ENCODE data around the gene SH3BP5L. TPM values are rescaled to one million over a fixed set of nuclear protein-coding genes. Genes with fewer than 3 reads are reported as not detected.
A peak's percentile ranks its signal among the peaks of the same experiment; 100 is the strongest.

SH3BP5L gene
- total and polyA plus RNA-seq, 2 of the 8 experiments (the other 6 are each of a cell fraction or from before 2014, with no cell fraction given) = 20.2 to 28.4 TPM

DNA sequence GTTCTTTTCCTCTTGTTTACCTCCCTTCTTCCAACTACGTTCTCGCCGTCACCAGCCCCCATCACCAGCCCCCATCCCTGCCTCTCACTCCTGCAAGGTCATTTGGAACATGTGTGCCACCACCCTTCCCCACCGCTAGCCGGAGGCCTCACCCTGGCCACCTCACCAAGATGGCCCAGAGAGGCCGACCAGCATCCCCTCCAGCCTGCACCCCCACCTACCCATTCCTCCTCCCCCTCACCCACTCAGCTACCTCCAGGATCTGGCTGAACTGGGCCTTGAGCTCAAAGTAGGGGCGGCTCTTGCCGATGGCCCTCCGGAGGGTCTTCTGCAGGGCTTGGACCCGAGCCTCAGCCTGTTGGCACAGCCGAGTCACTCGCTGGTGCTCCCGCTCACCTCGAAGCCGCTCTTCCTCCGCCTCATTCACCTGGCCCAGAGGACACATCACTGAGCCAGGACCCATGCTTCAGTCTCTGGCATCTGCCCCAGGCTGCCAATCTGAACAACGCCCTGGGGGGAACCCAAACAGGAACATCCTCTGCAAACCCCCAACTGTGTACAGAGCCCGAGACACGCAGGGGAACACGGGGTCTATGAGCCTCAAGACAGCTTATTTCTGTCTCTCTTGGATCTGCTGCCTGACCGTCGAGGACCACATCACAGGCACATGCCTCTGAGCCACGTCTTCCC is 12.8 kb downstream of the SH3BP5L start:
- Histone ChIP-seq H3K23me2 (ENCODE audit: low read depth, low read length) (no peaks in the 10 kb centered on the region), H3K27me3 (replicated peaks in 1 of 4; ENCODE audit: control insufficient read depth in 3 of 4, extremely low read depth in 1 of 4, insufficient read depth in 3 of 4, low read length in 3 of 4) (no peaks in the 10 kb centered on the region), H2BK20ac (ENCODE audit: low read length) (no peak overlapping the region), H3K36me3 (ENCODE audit: control insufficient read depth in 2 of 4, insufficient read depth in 4 of 4, low read length in 3 of 4) (peaks cover 10 to 27% (median 23%) of the 10 kb centered on the region in 4 experiments), H3K4me1 (replicated peaks in 1 of 4; ENCODE audit: control insufficient read depth in 3 of 4, insufficient read depth in 4 of 4, low read length in 3 of 4) (peaks cover 0 to 2% (median under 1%) of the 10 kb centered on the region in 4 experiments; a peak in 2 of 7 replicates), H3K4me3 (ENCODE audit: extremely low read depth in 1 of 4, insufficient read depth in 2 of 4, low read depth in 3 of 4, low read length in 4 of 4) (no peak overlapping the region), H2AFZ (ENCODE audit: low read length) (no peak overlapping the region), H4K91ac (replicated peaks; ENCODE audit: insufficient read length, low read length) (no peak overlapping the region), H3K4ac (replicated peaks; ENCODE audit: insufficient read length, low read depth, low read length) (no peak overlapping the region), H3K18ac (ENCODE audit: extremely low read depth, low read length) (no peak overlapping the region), H4K5ac (ENCODE audit: insufficient read length, low read depth, low read length) (no peak overlapping the region), H3K27ac (ENCODE audit: low read depth, low read length) (no peak overlapping the region), H4K8ac (ENCODE audit: extremely low read depth, insufficient read depth, low read length) (peak overlapping the region; percentile 37; the same call in 1 of the 2 replicates), H3K4me2 (ENCODE audit: insufficient read depth in 1 of 2, low read depth in 2 of 2, low read length in 2 of 2) (no peak overlapping the region), H2BK12ac (ENCODE audit: low read depth, low read length) (no peak overlapping the region), H2BK120ac (replicated peaks; ENCODE audit: low read depth, low read length) (no peak overlapping the region), H2AK5ac (ENCODE audit: low read depth, low read length) (no peak overlapping the region), H3K56ac (replicated peaks; ENCODE audit: insufficient read length, low read depth, low read length) (no peak overlapping the region), H3K79me2 (ENCODE audit: control insufficient read depth in 1 of 2, insufficient read depth in 2 of 2, low read length in 2 of 2) (no peaks in the 10 kb centered on the region), H3K14ac (ENCODE audit: insufficient read length) (no peak overlapping the region), H3K79me1 (ENCODE audit: low read depth, low read length) (peaks cover 4% of the 10 kb centered on the region; the same call in 1 of the 2 replicates), H2BK5ac (ENCODE audit: low read depth, low read length) (no peak overlapping the region), H3K23ac (ENCODE audit: insufficient read length) (no peak overlapping the region), H3K9ac (replicated peaks in 1 of 4; ENCODE audit: extremely low read depth in 1 of 4, low read depth in 3 of 4, low read length in 3 of 4) (no peak overlapping the region), H4K20me1 (replicated peaks in 1 of 2; ENCODE audit: control insufficient read depth in 1 of 2, insufficient read depth in 2 of 2, low read length in 2 of 2) (no peaks in the 10 kb centered on the region), H3K9me3 (ENCODE audit: insufficient read depth in 2 of 2, low read depth in 1 of 2, low read length in 1 of 2) (no peaks in the 10 kb centered on the region), H2BK15ac (ENCODE audit: low read length) (no peak overlapping the region)
- 90% methylated on average over 19 of the region's 23 CpGs; no CpG with 5 or more reads in 1 of the 2 experiments for whole genome bisulfite sequencing, 2 experiments (ENCODE audit: extremely low coverage in 1 of 2, insufficient coverage in 1 of 2, insufficient read length in 1 of 2, insufficient replicate concordance in 2 of 2, low coverage in 1 of 2, low lambda C conversion rate in 2 of 2, missing lambda C conversion rate in 1 of 2)
- CTCF ChIA-PET (ENCODE audit: partially characterized antibody) = interaction anchor here (0.6 to 2.6 kb wide), 8 partner anchors 9 to 45 kb away, joined by 3 to 17 read pairs (median 4); partner anchors contain the start of gene ZNF672
- FAIRE-seq = no peak
- DNase-seq (ENCODE audit: low read depth in 1 of 2, low spot score in 2 of 2) = no peak
- POLR2A ChIA-PET (ENCODE audit: partially characterized antibody) = interaction anchor here (0.8 to 2.4 kb wide), 9 partner anchors 7 to 50 kb away, joined by 3 to 8 read pairs (median 3); partner anchors contain the start of genes SH3BP5L and ZNF692
- TF ChIP-seq NRF1 (IDR thresholded peaks at IDR 0.05; ENCODE audit: low read depth, low read length) (no peak), SIX5 (IDR thresholded peaks at IDR 0.05; ENCODE audit: low read depth, low read length) (no peak), NANOG (IDR thresholded peaks at IDR 0.05; ENCODE audit: insufficient read depth, low read depth, low read length, poor library complexity, severe bottlenecking) (no peak), SP4 (IDR thresholded peaks at IDR 0.05; ENCODE audit: low read length) (no peak), EZH2 (IDR thresholded peaks at IDR 0.05; ENCODE audit: low read depth, low read length, severe bottlenecking) (no peak), GABPA (IDR thresholded peaks at IDR 0.05; ENCODE audit: borderline replicate concordance, insufficient read depth, low read length) (no peak), POLR2AphosphoS5 (IDR thresholded peaks at IDR 0.05; ENCODE audit: low read depth, low read length) (no peak), TAF7 (optimal IDR thresholded peaks at IDR 0.05; ENCODE audit: borderline replicate concordance, low read depth, low read length) (no peak), CBX8 (IDR thresholded peaks at IDR 0.05; ENCODE audit: borderline replicate concordance, low read depth, low read length) (no peak), TBP (IDR thresholded peaks at IDR 0.05; ENCODE audit: low read depth, low read length) (no peak)
- TF ChIP-seq, protein P1, sequence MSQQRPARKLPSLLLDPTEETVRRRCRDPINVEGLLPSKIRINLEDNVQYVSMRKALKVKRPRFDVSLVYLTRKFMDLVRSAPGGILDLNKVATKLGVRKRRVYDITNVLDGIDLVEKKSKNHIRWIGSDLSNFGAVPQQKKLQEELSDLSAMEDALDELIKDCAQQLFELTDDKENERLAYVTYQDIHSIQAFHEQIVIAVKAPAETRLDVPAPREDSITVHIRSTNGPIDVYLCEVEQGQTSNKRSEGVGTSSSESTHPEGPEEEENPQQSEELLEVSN (IDR thresholded peaks at IDR 0.05) = no peak

Measured in H1 (cell line).